ENCODE data around the gene TAMM41. TPM values are rescaled to one million over a fixed set of nuclear protein-coding genes. Genes with fewer than 3 reads are reported as not detected.

The TAMM41 gene
- total and polyA plus RNA-seq, 9 of the 15 experiments (the other 6 are each of a cell fraction or from before 2014, with no cell fraction given): 8.6 to 74.6 (median 29.3) TPM

- no peak for DNase-seq (ENCODE audit: extremely low read depth in 1 of 4, low spot score in 3 of 4)
- intact Hi-C loops (cut with micrococcal nuclease) (no loop called here), in situ Hi-C loops (cut with MboI) (no loop called here)
- no peak overlapping the region for H3K27ac ChIP-seq (ENCODE audit: extremely low read depth, low read depth, low read length)
- H3K4me2 ChIP-seq (ENCODE audit: insufficient read depth, low read length): no peak overlapping the region
- H3K9me3 ChIP-seq (replicated peaks; ENCODE audit: control insufficient read depth, insufficient read depth, low read depth, low read length): no peaks in the 10 kb centered on the region
- TF ChIP-seq ELF2 (CRISPR knock-in tag; IDR thresholded peaks at IDR 0.05) (no peak), NFE2L1 (tag; IDR thresholded peaks at IDR 0.05; ENCODE audit: borderline replicate concordance, low read depth) (no peak), KAT2B (IDR thresholded peaks at IDR 0.05; ENCODE audit: low read depth, low read length) (no peak), TFAM (CRISPR knock-in tag; conservative IDR thresholded peaks at IDR 0.05) (no peak), RB1 (IDR thresholded peaks at IDR 0.05; ENCODE audit: low read depth) (no peak), KDM2B (CRISPR knock-in tag; IDR thresholded peaks at IDR 0.05) (no peak), CCAR2 (IDR thresholded peaks at IDR 0.05; ENCODE audit: low read depth, low read length) (no peak), ZNF780A (CRISPR knock-in tag; IDR thresholded peaks at IDR 0.05) (no peak), ZC3H8 (IDR thresholded peaks at IDR 0.05) (no peak), HNRNPLL (IDR thresholded peaks at IDR 0.05; ENCODE audit: low read depth, low read length, poor library complexity, severe bottlenecking) (no peak), MIER1 (IDR thresholded peaks at IDR 0.05; ENCODE audit: low read depth) (no peak), TCFL5 (CRISPR knock-in tag; conservative IDR thresholded peaks at IDR 0.05) (no peak), ZNF444 (CRISPR knock-in tag; IDR thresholded peaks at IDR 0.05) (no peak)
- H3K27me3 ChIP-seq (ENCODE audit: control insufficient read depth in 2 of 2, insufficient read depth in 2 of 2, low read length in 2 of 2): no peaks in the 10 kb centered on the region
- ATAC-seq: no peak
- 77% methylated on average over 5 of the region's 5 CpGs for WGBS (ENCODE audit: insufficient coverage, low coverage, missing lambda C conversion rate)
- H3K4me1 ChIP-seq (replicated peaks in 1 of 2; ENCODE audit: control insufficient read depth in 2 of 2, insufficient read depth in 2 of 2, low read length in 2 of 2): no peaks in the 10 kb centered on the region
- FAIRE-seq: no peak
- H3K9ac ChIP-seq (ENCODE audit: insufficient read depth in 1 of 2, low read depth in 2 of 2, low read length in 2 of 2): no peak overlapping the region
- no peak overlapping the region for H2AFZ ChIP-seq (ENCODE audit: low read depth, low read length)
- H3K79me2 ChIP-seq (ENCODE audit: control insufficient read depth, insufficient read depth, low read length): no peaks in the 10 kb centered on the region
- ChIA-PET CTCF (ENCODE audit: low intra/inter-chr PET ratio) (no interaction called here), POLR2A (interaction anchor here (0.8 to 2.6 kb wide), 4 partner anchors 9 to 364 kb away, joined by 3 to 11 read pairs (median 3); partner anchors contain the start of gene TAMM41)
- no peaks in the 10 kb centered on the region for H4K20me1 ChIP-seq (replicated peaks; ENCODE audit: control insufficient read depth, insufficient read depth, low read length)
- no peaks in the 10 kb centered on the region for H3K9me1 ChIP-seq (ENCODE audit: control insufficient read depth, insufficient read depth, low read length)
- no TSS peak for BruUV-seq (replicated peaks)
- no peak overlapping the region for H3K4me3 ChIP-seq
- H3K36me3 ChIP-seq (ENCODE audit: control insufficient read depth, insufficient read depth, low read length): peaks cover 81% of the 10 kb centered on the region
Measured at GRCh38 chr3:11825301-11825700, 21.4 kb downstream of the TAMM41 start.

Data from K562 (cell line).